Astrocyte (in vitro differentiated cells and primary cell): Measurements from ENCODE around the gene SPART. TPM values are rescaled to one million over a fixed set of nuclear protein-coding genes. Genes with fewer than 3 reads are reported as not detected.

ENCODE experiments used
- DNase-seq: peaks from one replicate; pipeline ENCODE4 v3.0.0-alpha.2; 2010; ENCODE audit warnings: low read depth
- FAIRE-seq: peaks from 2 replicates; lab custom pipeline; 2011; peaks lifted over from hg19 to GRCh38; lab: Jason Lieb, UNC
- H2AFZ ChIP-seq: 2 replicates; pipeline ENCODE4 v1.6.0; 2012; ENCODE audit warnings: low read depth, low read length, inconsistent platforms
- H3K27ac ChIP-seq: 2 replicates; pipeline ENCODE4 v1.5.1; 2011; ENCODE audit warnings: low read depth, low read length, inconsistent platforms
- H3K27me3 ChIP-seq: 2 replicates; pipeline ENCODE4 v1.6.0; 2011; ENCODE audit warnings: low read length, inconsistent platforms; ENCODE audit not compliant: insufficient read depth
- H3K36me3 ChIP-seq: 2 replicates; pipeline ENCODE4 v1.5.1; 2011; ENCODE audit warnings: low read length, inconsistent platforms; ENCODE audit not compliant: insufficient read depth
- H3K4me1 ChIP-seq: 2 replicates; pipeline ENCODE4 v1.5.1; 2011; ENCODE audit warnings: low read length, inconsistent platforms; ENCODE audit not compliant: insufficient read depth
- H3K4me2 ChIP-seq: 2 replicates; pipeline ENCODE4 v1.6.0; 2012; ENCODE audit warnings: low read length, inconsistent platforms
- H3K4me3 ChIP-seq: 2 replicates; pipeline ENCODE4 v1.5.1; 2011; ENCODE audit warnings: low read depth, mild to moderate bottlenecking, low read length, inconsistent platforms; ENCODE audit not compliant: insufficient read depth
- H3K79me2 ChIP-seq: 2 replicates; pipeline ENCODE4 v1.6.0; 2012; ENCODE audit warnings: mild to moderate bottlenecking, low read length, inconsistent platforms; ENCODE audit not compliant: insufficient read depth
- H3K9ac ChIP-seq: 2 replicates; pipeline ENCODE4 v1.6.0; 2012; ENCODE audit warnings: mild to moderate bottlenecking, low read length, inconsistent platforms
- H3K9me3 ChIP-seq: 2 replicates; pipeline ENCODE4 v1.5.1; 2012; ENCODE audit warnings: low read depth, mild to moderate bottlenecking, low read length, inconsistent platforms; ENCODE audit not compliant: insufficient read depth
- H4K20me1 ChIP-seq: 2 replicates; pipeline ENCODE4 v1.6.0; 2012; ENCODE audit warnings: low read length, inconsistent platforms; ENCODE audit not compliant: insufficient read depth
- H3K27ac Mint-ChIP-seq: one replicate; pipeline ENCODE4 v1.8.0; 2021; ENCODE audit warnings: mild to moderate bottlenecking, mixed read lengths; ENCODE audit not compliant: unreplicated experiment
- H3K27me3 Mint-ChIP-seq: one replicate; pipeline ENCODE4 v1.8.0; 2021; ENCODE audit warnings: low read depth, mixed read lengths; ENCODE audit not compliant: unreplicated experiment
- H3K36me3 Mint-ChIP-seq: one replicate; pipeline ENCODE4 v1.8.0; 2021; ENCODE audit warnings: low read depth, mixed read lengths; ENCODE audit not compliant: unreplicated experiment
- H3K4me1 Mint-ChIP-seq: one replicate; pipeline ENCODE4 v1.8.0; 2021; ENCODE audit warnings: low read depth, mixed read lengths; ENCODE audit not compliant: unreplicated experiment
- H3K4me3 Mint-ChIP-seq: one replicate; pipeline ENCODE4 v1.8.0; 2021; ENCODE audit warnings: mild to moderate bottlenecking, moderate library complexity, mixed read lengths; ENCODE audit not compliant: unreplicated experiment
- H3K9me3 Mint-ChIP-seq: one replicate; pipeline ENCODE4 v1.8.0; 2021; ENCODE audit warnings: mild to moderate bottlenecking, mixed read lengths; ENCODE audit not compliant: unreplicated experiment
- EZH2 ChIP-seq: IDR thresholded peaks from 2 replicates; pipeline ENCODE4 v1.6.1; 2012; ENCODE audit warnings: mild to moderate bottlenecking, low read length, inconsistent platforms; ENCODE audit not compliant: insufficient read depth
- total RNA-seq: library from RNA; stranded (reverse); gene quantifications from 2 replicates; pipeline ENCODE4 v1.2.1, GENCODE V29; 2021
- TF ChIP-seq, protein P1 (sequence below): IDR thresholded peaks from 2 replicates; pipeline ENCODE4 v1.5.1; 2011; ENCODE audit warnings: low read depth, mild to moderate bottlenecking, inconsistent platforms, low read length, moderate library complexity; ENCODE audit not compliant: insufficient read depth

The SPART gene
- total RNA-seq, 1 donor from 2014 or later: 50.6 TPM

DNA sequence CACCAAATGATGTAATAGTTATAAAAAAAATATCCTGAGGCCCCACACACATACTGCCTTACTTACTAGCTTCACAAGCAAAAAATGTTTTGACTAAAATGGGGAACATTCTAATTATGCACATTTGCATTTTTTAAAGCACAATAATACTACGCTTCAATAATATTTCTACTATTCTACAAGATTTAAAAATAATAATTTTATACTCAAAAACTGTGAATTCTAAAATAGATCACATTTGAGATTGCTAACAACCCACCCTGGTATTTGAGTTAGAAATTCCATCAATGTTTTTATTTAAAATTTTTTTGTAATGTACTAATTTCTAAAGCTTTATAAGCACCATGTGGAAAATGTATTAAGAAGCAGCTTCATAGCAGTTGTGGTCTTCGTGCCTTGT lies 72.8 kb downstream of the SPART start:
- H3K79me2 ChIP-seq: no peaks in the 10 kb centered on the region
- H3K4me1 ChIP-seq: peaks cover 6% of the 10 kb centered on the region
- Mint-ChIP-seq H3K36me3 (no peaks in the 10 kb centered on the region), H3K4me1 (peaks cover 18% of the 10 kb centered on the region), H3K27ac (no peak overlapping the region), H3K9me3 (peaks cover 1% of the 10 kb centered on the region), H3K4me3 (no peak overlapping the region), H3K27me3 (no peaks in the 10 kb centered on the region)
- no peak for FAIRE-seq
- TF ChIP-seq EZH2: no peak
- TF ChIP-seq, protein P1, sequence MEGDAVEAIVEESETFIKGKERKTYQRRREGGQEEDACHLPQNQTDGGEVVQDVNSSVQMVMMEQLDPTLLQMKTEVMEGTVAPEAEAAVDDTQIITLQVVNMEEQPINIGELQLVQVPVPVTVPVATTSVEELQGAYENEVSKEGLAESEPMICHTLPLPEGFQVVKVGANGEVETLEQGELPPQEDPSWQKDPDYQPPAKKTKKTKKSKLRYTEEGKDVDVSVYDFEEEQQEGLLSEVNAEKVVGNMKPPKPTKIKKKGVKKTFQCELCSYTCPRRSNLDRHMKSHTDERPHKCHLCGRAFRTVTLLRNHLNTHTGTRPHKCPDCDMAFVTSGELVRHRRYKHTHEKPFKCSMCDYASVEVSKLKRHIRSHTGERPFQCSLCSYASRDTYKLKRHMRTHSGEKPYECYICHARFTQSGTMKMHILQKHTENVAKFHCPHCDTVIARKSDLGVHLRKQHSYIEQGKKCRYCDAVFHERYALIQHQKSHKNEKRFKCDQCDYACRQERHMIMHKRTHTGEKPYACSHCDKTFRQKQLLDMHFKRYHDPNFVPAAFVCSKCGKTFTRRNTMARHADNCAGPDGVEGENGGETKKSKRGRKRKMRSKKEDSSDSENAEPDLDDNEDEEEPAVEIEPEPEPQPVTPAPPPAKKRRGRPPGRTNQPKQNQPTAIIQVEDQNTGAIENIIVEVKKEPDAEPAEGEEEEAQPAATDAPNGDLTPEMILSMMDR: no peak
- no peaks in the 10 kb centered on the region for H3K9me3 ChIP-seq
- H3K36me3 ChIP-seq: no peaks in the 10 kb centered on the region
- H3K4me3 ChIP-seq: no peak overlapping the region
- H3K27ac ChIP-seq: no peak overlapping the region
- DNase-seq: no peak
- no peak overlapping the region for H3K9ac ChIP-seq
- H4K20me1 ChIP-seq: no peaks in the 10 kb centered on the region
- H3K4me2 ChIP-seq: no peak overlapping the region
- no peaks in the 10 kb centered on the region for H3K27me3 ChIP-seq
- H2AFZ ChIP-seq: no peak overlapping the region

DNA sequence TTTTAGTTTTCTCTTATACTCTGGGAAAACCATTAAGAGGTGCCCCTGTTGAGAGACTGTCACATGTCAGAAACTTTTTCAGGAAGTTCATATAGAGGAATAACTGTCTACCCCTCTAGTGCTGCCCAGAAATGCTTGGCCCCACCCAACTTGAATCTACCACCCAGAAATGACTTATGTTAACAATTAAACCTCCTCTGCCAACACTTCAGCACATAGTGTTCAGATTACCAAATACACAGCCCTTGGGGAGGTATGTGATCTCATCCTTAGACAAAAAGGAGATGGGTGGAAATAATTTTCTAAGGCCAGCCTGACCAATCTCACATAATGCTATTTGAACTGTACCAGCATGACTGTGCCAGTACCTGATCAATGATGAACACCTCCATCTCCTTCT lies 84.2 kb downstream of the SPART start:
- TF ChIP-seq EZH2: no peak
- TF ChIP-seq, protein P1: no peak
- no peak overlapping the region for H2AFZ ChIP-seq
- H3K9ac ChIP-seq: no peak overlapping the region
- Mint-ChIP-seq H3K36me3 (no peaks in the 10 kb centered on the region), H3K4me1 (no peaks in the 10 kb centered on the region), H3K4me3 (no peak overlapping the region), H3K27me3 (no peaks in the 10 kb centered on the region), H3K27ac (no peak overlapping the region), H3K9me3 (no peaks in the 10 kb centered on the region)
- no peaks in the 10 kb centered on the region for H4K20me1 ChIP-seq
- no peaks in the 10 kb centered on the region for H3K27me3 ChIP-seq
- no peaks in the 10 kb centered on the region for H3K36me3 ChIP-seq
- no peaks in the 10 kb centered on the region for H3K79me2 ChIP-seq
- no peak overlapping the region for H3K4me2 ChIP-seq
- H3K9me3 ChIP-seq: no peaks in the 10 kb centered on the region
- no peak for DNase-seq
- no peak overlapping the region for H3K4me3 ChIP-seq
- H3K4me1 ChIP-seq: no peaks in the 10 kb centered on the region
- no peak for FAIRE-seq
- H3K27ac ChIP-seq: no peak overlapping the region

DNA sequence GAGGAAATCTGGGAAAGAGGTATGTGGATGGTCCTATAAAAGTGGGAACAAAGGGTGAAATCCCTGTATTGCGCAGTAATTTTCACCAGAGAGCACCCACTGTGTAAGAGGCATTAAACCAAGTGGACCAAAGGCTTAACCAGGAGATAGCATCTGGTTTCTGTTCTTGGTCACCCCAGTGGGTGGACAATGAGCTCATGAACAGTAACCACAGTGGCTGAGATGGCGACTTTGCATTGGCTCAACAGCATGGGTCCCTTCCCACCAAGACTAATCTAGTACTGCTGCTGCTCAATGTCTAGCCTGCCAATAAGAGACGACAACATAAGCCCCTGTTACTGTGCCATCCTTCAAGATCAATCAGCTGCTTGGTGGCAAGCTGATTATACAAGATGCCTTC lies 85.2 kb downstream of the SPART start:
- no peak overlapping the region for H3K27ac Mint-ChIP-seq
- H3K4me1 Mint-ChIP-seq: no peaks in the 10 kb centered on the region
- no peaks in the 10 kb centered on the region for H3K36me3 ChIP-seq
- H2AFZ ChIP-seq: no peak overlapping the region
- H3K27ac ChIP-seq: no peak overlapping the region
- H3K36me3 Mint-ChIP-seq: no peaks in the 10 kb centered on the region
- no peaks in the 10 kb centered on the region for H3K27me3 ChIP-seq
- no peak overlapping the region for H3K4me2 ChIP-seq
- no peaks in the 10 kb centered on the region for H3K9me3 ChIP-seq
- H3K9ac ChIP-seq: no peak overlapping the region
- H3K4me3 Mint-ChIP-seq: no peak overlapping the region
- H3K4me3 ChIP-seq: no peak overlapping the region
- H3K9me3 Mint-ChIP-seq: peaks cover 2% of the 10 kb centered on the region
- H3K27me3 Mint-ChIP-seq: no peaks in the 10 kb centered on the region
- H3K79me2 ChIP-seq: no peaks in the 10 kb centered on the region
- DNase-seq (no peak), FAIRE-seq (no peak)
- no peaks in the 10 kb centered on the region for H3K4me1 ChIP-seq
- H4K20me1 ChIP-seq: no peaks in the 10 kb centered on the region
- TF ChIP-seq EZH2: no peak
- TF ChIP-seq, protein P1: no peak
